Tibial nerve (tissue), 3 donors: ENCODE measurements around the gene ANKRD44.

Source experiments
- POLR2A ChIP-seq, 2 donors: fragments of 450-650 bp; IDR thresholded peaks; one replicate each; pipeline ENCODE4 v1.6.1; 2017; ENCODE audit warnings: antibody characterized with exemption in 2 of 2, mild to moderate bottlenecking in 2 of 2, moderate library complexity in 2 of 2
- TF ChIP-seq, protein P1 (sequence below), 5 experiments: fragments of 200-600 bp in 3 of 5; fragments of 450-650 bp in 2 of 5; sonication (generic) in 3 of 5; IDR thresholded peaks; one replicate each; pipeline ENCODE4 v1.5.1; 2016 to 2019; ENCODE audit warnings: antibody characterized with exemption in 5 of 5, mild to moderate bottlenecking in 3 of 5, moderate library complexity in 2 of 5

DNA sequence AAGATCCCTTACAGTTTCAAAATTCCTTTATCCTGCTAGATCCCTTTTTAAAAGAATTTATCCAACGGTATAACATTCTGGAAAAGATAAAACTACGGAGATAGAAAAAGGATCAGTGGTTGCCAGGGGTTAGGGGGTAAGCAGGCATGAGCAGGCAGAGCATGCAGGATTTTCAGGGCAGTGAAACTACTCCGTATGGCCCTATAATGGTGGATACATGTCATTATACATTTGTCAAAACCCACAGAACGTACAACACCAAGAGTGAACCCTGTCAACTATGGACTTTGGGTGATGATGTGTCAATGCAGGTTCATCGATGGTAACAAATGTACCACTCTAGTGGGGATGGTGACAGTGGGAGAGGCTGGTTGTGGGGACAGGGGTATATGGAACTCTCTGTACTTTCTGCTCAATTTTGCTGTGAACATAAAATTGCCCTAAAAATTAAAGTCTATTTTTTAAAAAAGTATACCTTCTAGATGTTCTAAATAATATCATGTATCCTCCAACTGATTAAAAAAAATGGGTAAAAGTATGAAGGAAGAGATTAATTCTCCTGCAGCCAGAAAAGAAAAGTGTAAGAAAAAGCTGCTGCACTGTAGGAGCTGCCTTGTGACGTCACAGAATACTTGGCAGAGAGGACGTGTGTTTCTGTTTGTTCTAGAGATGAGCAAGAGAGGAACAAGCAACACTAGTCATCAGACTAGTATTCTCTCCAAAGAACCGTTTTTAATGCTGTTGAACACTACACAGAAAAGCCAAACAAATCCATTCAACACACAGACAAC lies 23.6 kb downstream of the ANKRD44 start:
- TF ChIP-seq, protein P1, sequence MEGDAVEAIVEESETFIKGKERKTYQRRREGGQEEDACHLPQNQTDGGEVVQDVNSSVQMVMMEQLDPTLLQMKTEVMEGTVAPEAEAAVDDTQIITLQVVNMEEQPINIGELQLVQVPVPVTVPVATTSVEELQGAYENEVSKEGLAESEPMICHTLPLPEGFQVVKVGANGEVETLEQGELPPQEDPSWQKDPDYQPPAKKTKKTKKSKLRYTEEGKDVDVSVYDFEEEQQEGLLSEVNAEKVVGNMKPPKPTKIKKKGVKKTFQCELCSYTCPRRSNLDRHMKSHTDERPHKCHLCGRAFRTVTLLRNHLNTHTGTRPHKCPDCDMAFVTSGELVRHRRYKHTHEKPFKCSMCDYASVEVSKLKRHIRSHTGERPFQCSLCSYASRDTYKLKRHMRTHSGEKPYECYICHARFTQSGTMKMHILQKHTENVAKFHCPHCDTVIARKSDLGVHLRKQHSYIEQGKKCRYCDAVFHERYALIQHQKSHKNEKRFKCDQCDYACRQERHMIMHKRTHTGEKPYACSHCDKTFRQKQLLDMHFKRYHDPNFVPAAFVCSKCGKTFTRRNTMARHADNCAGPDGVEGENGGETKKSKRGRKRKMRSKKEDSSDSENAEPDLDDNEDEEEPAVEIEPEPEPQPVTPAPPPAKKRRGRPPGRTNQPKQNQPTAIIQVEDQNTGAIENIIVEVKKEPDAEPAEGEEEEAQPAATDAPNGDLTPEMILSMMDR (IDR thresholded peaks at IDR 0.05) = no peak
- no peak for TF ChIP-seq POLR2A (IDR thresholded peaks at IDR 0.05)
